ENCODE data around the gene TPSAB1.

TPSAB1 gene

DNA sequence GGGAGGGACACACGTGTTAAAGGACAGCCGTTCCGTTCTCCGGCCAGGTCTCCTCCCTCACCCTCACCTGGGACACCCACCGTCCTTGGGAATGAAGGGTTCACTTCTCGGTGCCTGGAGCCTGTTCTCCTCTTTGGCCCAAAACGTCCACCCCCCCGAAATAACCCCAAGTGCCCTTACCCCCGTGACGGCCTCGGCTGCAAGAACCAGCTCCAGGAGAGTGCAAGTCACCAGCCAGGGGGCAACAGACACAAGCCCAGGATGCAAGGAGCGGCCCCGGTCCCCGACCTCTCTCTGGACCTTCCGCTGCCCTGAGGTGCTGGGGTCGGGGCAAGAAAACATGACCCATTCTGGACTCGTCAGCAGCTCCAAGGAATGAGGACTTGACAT lies 49.0 kb downstream of the TPSAB1 start (continued):
- TF ChIP-seq OSR1 (CRISPR knock-in tag; IDR thresholded peaks at IDR 0.05) (no peak), ISL1 (CRISPR knock-in tag; IDR thresholded peaks at IDR 0.05) (no peak)

DNA sequence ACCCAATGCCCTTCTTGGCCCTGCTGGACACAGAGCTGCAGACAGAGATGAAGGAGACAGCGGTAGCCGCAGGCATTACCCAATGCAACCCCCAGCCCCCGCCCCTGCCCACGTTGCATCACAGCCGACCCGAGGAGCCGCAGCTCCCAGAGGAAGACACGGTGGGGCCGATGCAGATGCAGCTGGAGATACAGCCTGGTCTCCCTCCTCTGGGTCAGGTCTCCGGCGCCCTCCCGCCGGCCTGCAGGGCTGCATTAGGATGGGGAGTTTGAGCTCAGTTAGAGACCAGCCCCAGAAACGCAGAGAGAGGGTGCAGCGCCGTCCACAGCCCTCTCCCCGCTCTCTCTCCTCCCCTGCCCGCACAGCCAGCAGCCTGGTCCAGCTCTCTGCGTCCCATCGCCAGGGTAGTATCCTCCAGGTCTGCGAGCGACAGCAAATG lies 49.6 kb downstream of the TPSAB1 start:
- peak; percentile 11; the same call in 2 of the 3 replicates for ATAC-seq
- no peak for TF ChIP-seq ZFP3 (CRISPR knock-in tag; IDR thresholded peaks at IDR 0.05)

DNA sequence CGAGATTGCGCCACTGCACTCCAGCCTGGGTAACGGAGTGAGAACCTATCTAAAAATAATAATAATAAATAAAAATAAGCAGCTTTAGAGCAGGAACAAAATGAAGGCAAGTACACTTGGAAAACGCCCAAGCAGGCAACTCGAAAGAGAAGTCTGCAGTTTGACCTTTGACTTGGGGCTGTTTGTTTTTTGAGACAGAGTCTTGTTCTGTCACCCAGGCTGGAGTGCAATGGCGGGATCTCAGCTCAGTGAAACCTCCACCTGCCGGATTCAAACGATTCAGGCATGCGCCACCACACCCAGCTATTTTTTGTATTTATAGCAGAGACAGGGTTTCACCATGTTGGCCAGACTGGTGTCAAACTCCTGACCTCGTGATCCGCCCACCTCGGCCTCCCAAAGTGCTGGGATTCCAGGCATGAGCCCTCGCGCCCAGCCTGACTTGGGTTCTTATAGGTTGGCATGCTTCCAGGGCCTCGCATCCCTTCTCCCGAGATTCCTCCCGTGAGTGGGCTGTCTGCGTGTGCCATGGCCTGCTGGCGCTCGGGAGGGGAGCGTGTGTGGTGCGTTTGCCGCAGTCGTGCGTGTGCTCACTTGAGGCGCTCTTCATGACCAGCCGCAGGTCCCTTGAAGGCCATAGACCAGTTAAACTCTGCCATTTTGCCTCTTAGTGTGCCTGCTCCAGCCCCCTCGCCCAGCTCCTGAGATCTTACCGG lies 50.5 kb downstream of the TPSAB1 start:
- TF ChIP-seq, protein P1, sequence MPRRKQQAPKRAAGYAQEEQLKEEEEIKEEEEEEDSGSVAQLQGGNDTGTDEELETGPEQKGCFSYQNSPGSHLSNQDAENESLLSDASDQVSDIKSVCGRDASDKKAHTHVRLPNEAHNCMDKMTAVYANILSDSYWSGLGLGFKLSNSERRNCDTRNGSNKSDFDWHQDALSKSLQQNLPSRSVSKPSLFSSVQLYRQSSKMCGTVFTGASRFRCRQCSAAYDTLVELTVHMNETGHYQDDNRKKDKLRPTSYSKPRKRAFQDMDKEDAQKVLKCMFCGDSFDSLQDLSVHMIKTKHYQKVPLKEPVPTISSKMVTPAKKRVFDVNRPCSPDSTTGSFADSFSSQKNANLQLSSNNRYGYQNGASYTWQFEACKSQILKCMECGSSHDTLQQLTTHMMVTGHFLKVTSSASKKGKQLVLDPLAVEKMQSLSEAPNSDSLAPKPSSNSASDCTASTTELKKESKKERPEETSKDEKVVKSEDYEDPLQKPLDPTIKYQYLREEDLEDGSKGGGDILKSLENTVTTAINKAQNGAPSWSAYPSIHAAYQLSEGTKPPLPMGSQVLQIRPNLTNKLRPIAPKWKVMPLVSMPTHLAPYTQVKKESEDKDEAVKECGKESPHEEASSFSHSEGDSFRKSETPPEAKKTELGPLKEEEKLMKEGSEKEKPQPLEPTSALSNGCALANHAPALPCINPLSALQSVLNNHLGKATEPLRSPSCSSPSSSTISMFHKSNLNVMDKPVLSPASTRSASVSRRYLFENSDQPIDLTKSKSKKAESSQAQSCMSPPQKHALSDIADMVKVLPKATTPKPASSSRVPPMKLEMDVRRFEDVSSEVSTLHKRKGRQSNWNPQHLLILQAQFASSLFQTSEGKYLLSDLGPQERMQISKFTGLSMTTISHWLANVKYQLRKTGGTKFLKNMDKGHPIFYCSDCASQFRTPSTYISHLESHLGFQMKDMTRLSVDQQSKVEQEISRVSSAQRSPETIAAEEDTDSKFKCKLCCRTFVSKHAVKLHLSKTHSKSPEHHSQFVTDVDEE (CRISPR knock-in tag; IDR thresholded peaks at IDR 0.05): no peak
- TF ChIP-seq ESRRG (CRISPR knock-in tag; IDR thresholded peaks at IDR 0.05) (no peak), TOX (CRISPR knock-in tag; IDR thresholded peaks at IDR 0.05; ENCODE audit: borderline replicate concordance) (no peak), ISL1 (CRISPR knock-in tag; IDR thresholded peaks at IDR 0.05) (no peak), ZFP3 (CRISPR knock-in tag; IDR thresholded peaks at IDR 0.05) (no peak), TCF4 (CRISPR knock-in tag; IDR thresholded peaks at IDR 0.05; ENCODE audit: borderline replicate concordance) (no peak), ZNF565 (CRISPR knock-in tag; conservative IDR thresholded peaks at IDR 0.05; ENCODE audit: low read depth) (no peak), PPARA (CRISPR knock-in tag; IDR thresholded peaks at IDR 0.05; ENCODE audit: borderline replicate concordance) (no peak), SNAI2 (CRISPR knock-in tag; IDR thresholded peaks at IDR 0.05) (no peak), BACH2 (CRISPR knock-in tag; IDR thresholded peaks at IDR 0.05; ENCODE audit: borderline replicate concordance) (no peak), ARNTL (CRISPR knock-in tag; IDR thresholded peaks at IDR 0.05; ENCODE audit: borderline replicate concordance, low read depth) (no peak), GLIS3 (CRISPR knock-in tag; IDR thresholded peaks at IDR 0.05) (no peak), ZNF8 (CRISPR knock-in tag; IDR thresholded peaks at IDR 0.05) (no peak), ZC3H10 (CRISPR knock-in tag; IDR thresholded peaks at IDR 0.05) (no peak)
- TF ChIP-seq, protein P2, sequence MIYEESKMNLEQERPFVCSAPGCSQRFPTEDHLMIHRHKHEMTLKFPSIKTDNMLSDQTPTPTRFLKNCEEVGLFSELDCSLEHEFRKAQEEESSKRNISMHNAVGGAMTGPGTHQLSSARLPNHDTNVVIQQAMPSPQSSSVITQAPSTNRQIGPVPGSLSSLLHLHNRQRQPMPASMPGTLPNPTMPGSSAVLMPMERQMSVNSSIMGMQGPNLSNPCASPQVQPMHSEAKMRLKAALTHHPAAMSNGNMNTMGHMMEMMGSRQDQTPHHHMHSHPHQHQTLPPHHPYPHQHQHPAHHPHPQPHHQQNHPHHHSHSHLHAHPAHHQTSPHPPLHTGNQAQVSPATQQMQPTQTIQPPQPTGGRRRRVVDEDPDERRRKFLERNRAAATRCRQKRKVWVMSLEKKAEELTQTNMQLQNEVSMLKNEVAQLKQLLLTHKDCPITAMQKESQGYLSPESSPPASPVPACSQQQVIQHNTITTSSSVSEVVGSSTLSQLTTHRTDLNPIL (CRISPR knock-in tag; IDR thresholded peaks at IDR 0.05; ENCODE audit: low read depth): no peak
- TF ChIP-seq, protein P3, sequence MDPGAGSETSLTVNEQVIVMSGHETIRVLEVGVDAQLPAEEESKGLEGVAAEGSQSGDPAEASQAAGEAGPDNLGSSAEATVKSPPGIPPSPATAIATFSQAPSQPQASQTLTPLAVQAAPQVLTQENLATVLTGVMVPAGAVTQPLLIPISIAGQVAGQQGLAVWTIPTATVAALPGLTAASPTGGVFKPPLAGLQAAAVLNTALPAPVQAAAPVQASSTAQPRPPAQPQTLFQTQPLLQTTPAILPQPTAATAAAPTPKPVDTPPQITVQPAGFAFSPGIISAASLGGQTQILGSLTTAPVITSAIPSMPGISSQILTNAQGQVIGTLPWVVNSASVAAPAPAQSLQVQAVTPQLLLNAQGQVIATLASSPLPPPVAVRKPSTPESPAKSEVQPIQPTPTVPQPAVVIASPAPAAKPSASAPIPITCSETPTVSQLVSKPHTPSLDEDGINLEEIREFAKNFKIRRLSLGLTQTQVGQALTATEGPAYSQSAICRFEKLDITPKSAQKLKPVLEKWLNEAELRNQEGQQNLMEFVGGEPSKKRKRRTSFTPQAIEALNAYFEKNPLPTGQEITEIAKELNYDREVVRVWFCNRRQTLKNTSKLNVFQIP (CRISPR knock-in tag; IDR thresholded peaks at IDR 0.05; ENCODE audit: borderline replicate concordance, low read depth): no peak
- TF ChIP-seq, protein P4, sequence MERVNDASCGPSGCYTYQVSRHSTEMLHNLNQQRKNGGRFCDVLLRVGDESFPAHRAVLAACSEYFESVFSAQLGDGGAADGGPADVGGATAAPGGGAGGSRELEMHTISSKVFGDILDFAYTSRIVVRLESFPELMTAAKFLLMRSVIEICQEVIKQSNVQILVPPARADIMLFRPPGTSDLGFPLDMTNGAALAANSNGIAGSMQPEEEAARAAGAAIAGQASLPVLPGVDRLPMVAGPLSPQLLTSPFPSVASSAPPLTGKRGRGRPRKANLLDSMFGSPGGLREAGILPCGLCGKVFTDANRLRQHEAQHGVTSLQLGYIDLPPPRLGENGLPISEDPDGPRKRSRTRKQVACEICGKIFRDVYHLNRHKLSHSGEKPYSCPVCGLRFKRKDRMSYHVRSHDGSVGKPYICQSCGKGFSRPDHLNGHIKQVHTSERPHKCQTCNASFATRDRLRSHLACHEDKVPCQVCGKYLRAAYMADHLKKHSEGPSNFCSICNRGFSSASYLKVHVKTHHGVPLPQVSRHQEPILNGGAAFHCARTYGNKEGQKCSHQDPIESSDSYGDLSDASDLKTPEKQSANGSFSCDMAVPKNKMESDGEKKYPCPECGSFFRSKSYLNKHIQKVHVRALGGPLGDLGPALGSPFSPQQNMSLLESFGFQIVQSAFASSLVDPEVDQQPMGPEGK (CRISPR knock-in tag; IDR thresholded peaks at IDR 0.05; ENCODE audit: borderline replicate concordance): no peak
- TF ChIP-seq, protein P5, sequence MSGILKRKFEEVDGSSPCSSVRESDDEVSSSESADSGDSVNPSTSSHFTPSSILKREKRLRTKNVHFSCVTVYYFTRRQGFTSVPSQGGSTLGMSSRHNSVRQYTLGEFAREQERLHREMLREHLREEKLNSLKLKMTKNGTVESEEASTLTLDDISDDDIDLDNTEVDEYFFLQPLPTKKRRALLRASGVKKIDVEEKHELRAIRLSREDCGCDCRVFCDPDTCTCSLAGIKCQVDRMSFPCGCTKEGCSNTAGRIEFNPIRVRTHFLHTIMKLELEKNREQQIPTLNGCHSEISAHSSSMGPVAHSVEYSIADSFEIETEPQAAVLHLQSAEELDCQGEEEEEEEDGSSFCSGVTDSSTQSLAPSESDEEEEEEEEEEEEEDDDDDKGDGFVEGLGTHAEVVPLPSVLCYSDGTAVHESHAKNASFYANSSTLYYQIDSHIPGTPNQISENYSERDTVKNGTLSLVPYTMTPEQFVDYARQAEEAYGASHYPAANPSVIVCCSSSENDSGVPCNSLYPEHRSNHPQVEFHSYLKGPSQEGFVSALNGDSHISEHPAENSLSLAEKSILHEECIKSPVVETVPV (CRISPR knock-in tag; IDR thresholded peaks at IDR 0.05): no peak
- ATAC-seq: no peak

DNA sequence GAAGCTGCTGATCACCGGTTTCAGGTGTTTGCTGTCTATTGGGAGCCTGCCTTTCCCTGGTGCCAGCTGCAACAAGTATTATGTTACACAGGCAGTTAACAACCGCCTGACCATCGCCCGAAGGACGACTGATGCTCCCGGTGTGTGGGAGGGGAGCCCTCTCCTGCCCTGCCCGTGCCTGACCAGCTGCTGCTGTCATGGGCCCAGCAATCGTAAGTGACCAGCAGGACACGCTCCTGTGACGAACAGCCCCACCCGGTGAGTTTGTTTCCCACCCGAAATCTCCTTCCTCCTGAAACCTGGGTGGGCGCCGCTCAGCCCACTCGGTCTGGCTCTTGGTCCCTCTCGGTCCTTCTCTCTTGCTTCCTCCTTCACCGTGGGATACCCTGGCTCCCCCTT lies 51.1 kb downstream of the TPSAB1 start:
- TF ChIP-seq, protein P4 (CRISPR knock-in tag; IDR thresholded peaks at IDR 0.05; ENCODE audit: borderline replicate concordance): no peak
- TF ChIP-seq, protein P5 (CRISPR knock-in tag; IDR thresholded peaks at IDR 0.05): no peak
- TF ChIP-seq ZC3H10 (CRISPR knock-in tag; IDR thresholded peaks at IDR 0.05) (no peak), ZNF8 (CRISPR knock-in tag; IDR thresholded peaks at IDR 0.05) (no peak), ESRRG (CRISPR knock-in tag; IDR thresholded peaks at IDR 0.05) (no peak)
- ATAC-seq: no peak

All from SK-N-SH treated with all-trans-retinoic acid at 6 μM for 48 hours (cell line).